Nephron progenitor cell (in vitro differentiated cells): ENCODE results near the gene IL12RB2.

Experiments used
- DNase-seq: peaks from one replicate; pipeline ENCODE4 v3.0.0; 2021
- H3K27ac Mint-ChIP-seq: 2 replicates; pipeline ENCODE4 v1.8.0; 2021; ENCODE audit warnings: mild to moderate bottlenecking, moderate library complexity, mixed read lengths
- H3K27me3 Mint-ChIP-seq: 2 replicates; pipeline ENCODE4 v1.8.0; 2021; ENCODE audit warnings: mild to moderate bottlenecking, low read depth, mixed read lengths; ENCODE audit not compliant: poor library complexity
- H3K36me3 Mint-ChIP-seq: 2 replicates; pipeline ENCODE4 v1.8.0; 2021; ENCODE audit warnings: low read depth, mixed read lengths
- H3K4me1 Mint-ChIP-seq: 2 replicates; pipeline ENCODE4 v1.8.0; 2021; ENCODE audit warnings: mixed read lengths
- H3K4me3 Mint-ChIP-seq: 2 replicates; pipeline ENCODE4 v1.8.0; 2021; ENCODE audit warnings: mild to moderate bottlenecking, moderate library complexity, mixed read lengths
- H3K9me3 Mint-ChIP-seq: 2 replicates; pipeline ENCODE4 v1.8.0; 2021; ENCODE audit warnings: mild to moderate bottlenecking, moderate library complexity, mixed read lengths
- CTCF ChIP-seq: fragments of 200-600 bp; sonication (generic); IDR thresholded peaks from 2 replicates; pipeline ENCODE4 v1.5.0; 2021; ENCODE audit warnings: antibody characterized with exemption

The IL12RB2 gene

DNA sequence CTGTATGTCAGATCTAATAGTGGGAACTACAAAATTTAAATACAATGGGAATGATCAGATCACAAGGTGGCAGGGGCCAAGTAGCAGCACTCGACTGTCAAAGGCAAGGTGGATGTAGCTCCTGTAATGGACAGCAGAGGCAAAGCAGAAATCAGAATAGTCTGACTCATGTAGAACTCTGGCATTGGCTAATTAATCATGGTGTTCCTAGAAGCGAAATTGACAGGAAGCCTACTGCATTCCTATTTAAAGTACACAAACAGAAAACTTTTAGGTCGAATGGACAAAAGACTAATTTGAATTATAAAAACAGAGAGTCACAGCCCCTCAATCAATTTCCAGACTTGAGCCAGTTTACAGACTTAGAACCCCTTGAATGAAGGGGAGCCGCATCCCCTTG lies 17.4 kb upstream of the IL12RB2 start:
- no peak overlapping the region for H3K4me3 Mint-ChIP-seq
- no peaks in the 10 kb centered on the region for H3K36me3 Mint-ChIP-seq
- H3K27ac Mint-ChIP-seq, result no peak overlapping the region
- no peak for DNase-seq
- H3K9me3 Mint-ChIP-seq, result peaks cover 10% of the 10 kb centered on the region
- no peaks in the 10 kb centered on the region for H3K27me3 Mint-ChIP-seq
- no peaks in the 10 kb centered on the region for H3K4me1 Mint-ChIP-seq
- no peak for TF ChIP-seq CTCF

- H3K9me3 Mint-ChIP-seq, result no peaks in the 10 kb centered on the region
- H3K27me3 Mint-ChIP-seq, result no peaks in the 10 kb centered on the region
- no peak overlapping the region for H3K27ac Mint-ChIP-seq
- TF ChIP-seq CTCF, result no peak
- H3K4me1 Mint-ChIP-seq, result no peaks in the 10 kb centered on the region
- no peak overlapping the region for H3K4me3 Mint-ChIP-seq
- no peak for DNase-seq
- H3K36me3 Mint-ChIP-seq, result no peaks in the 10 kb centered on the region
These were observed 12.6 kb upstream of the IL12RB2 start for GRCh38 chr1:67294836-67295617.

GRCh38 chr1:67298762-67299161 lies 8.9 kb upstream of the IL12RB2 start:
- H3K4me1 Mint-ChIP-seq, result no peaks in the 10 kb centered on the region
- H3K9me3 Mint-ChIP-seq, result no peaks in the 10 kb centered on the region
- H3K27me3 Mint-ChIP-seq, result peaks cover 3% of the 10 kb centered on the region
- no peak overlapping the region for H3K4me3 Mint-ChIP-seq
- no peaks in the 10 kb centered on the region for H3K36me3 Mint-ChIP-seq
- no peak overlapping the region for H3K27ac Mint-ChIP-seq
- no peak for DNase-seq
- peak; percentile 8 for TF ChIP-seq CTCF

GRCh38 chr1:67299296-67299695 lies 8.4 kb upstream of the IL12RB2 start:
- no peak for DNase-seq
- no peaks in the 10 kb centered on the region for H3K36me3 Mint-ChIP-seq
- H3K9me3 Mint-ChIP-seq, result no peaks in the 10 kb centered on the region
- H3K27me3 Mint-ChIP-seq, result peaks cover 3% of the 10 kb centered on the region
- no peak for TF ChIP-seq CTCF
- no peaks in the 10 kb centered on the region for H3K4me1 Mint-ChIP-seq
- no peak overlapping the region for H3K27ac Mint-ChIP-seq
- no peak overlapping the region for H3K4me3 Mint-ChIP-seq

DNA sequence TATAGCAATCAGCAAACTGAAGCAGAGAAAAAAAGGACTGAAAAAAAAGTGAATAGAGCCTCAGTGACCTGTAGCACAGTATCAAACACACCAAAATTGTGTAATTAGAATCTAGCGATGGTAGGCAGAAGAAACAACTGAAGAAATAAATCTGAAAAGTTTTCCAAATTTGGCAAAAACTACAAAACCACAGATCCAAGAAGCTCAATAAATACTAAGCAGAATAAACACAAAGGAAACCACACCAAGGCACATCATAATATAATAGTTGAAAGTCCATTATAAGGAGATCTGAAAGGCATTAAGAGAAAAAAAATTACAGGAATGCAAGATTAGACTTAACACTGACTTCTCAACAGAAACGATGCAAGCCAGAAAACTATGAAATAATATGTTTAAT lies 7.1 kb upstream of the IL12RB2 start:
- TF ChIP-seq CTCF, result no peak
- no peaks in the 10 kb centered on the region for H3K9me3 Mint-ChIP-seq

DNA sequence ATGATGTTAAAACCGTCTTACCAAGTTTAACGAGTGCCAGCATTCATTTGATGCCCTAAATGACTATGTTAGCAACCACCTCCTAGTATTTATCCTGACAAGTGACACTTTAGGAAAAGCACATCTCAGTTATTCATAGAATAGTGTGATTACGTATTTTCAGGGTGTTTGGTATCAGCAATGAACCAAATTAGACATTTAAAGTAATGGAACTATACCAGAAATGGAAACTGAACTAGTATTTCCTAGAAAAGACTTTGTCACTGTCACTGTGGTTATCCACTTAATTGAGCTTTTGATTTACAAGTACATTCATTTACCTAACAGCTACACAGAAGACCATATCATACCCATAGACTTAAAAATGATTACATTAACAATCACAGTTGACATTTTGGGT lies 3.6 kb upstream of the IL12RB2 start:
- no peak overlapping the region for H3K4me3 Mint-ChIP-seq
- no peaks in the 10 kb centered on the region for H3K4me1 Mint-ChIP-seq
- TF ChIP-seq CTCF, result no peak

More for the DNA sequence above, 7.1 kb upstream of the IL12RB2 start:
- Mint-ChIP-seq H3K27me3 (peaks cover 12% of the 10 kb centered on the region), H3K4me3 (no peak overlapping the region), H3K4me1 (no peaks in the 10 kb centered on the region), H3K27ac (no peak overlapping the region), H3K36me3 (no peaks in the 10 kb centered on the region)
- no peak for DNase-seq

More for the DNA sequence above, 3.6 kb upstream of the IL12RB2 start:
- Mint-ChIP-seq H3K9me3 (no peaks in the 10 kb centered on the region), H3K36me3 (no peaks in the 10 kb centered on the region), H3K27ac (no peak overlapping the region), H3K27me3 (peaks cover 37% of the 10 kb centered on the region)
- no peak for DNase-seq
